ENCODE measurements around the gene C11orf98. TPM values are rescaled to one million over a fixed set of nuclear protein-coding genes. Genes with fewer than 3 reads are reported as not detected.
"Not testable (repeated sequence)": the region's sequence is repeated elsewhere in the genome, so short reads cannot be mapped to it uniquely, and the experiment has no call there.

The C11orf98 gene
- polyA plus RNA-seq (2013, experiment 1 of 2; ENCODE audit: insufficient read length), result 70.4 TPM
- 61.6 TPM for polyA plus RNA-seq (2013, experiment 2 of 2; ENCODE audit: insufficient read length)

GRCh38 chr11:62665075-62665598 lies at the start of gene C11orf98, which contains the start of gene CSKMT:
C11orf98 (minus strand) TSS chr11:62665210; CDS start chr11:62665169, 41 bp downstream.
CSKMT (plus strand) TSS chr11:62665312; CDS start chr11:62665880, 568 bp downstream.
- peak; percentile 95 for DNase-seq

GRCh38 chr11:62713343-62713742 lies 48.3 kb upstream of the C11orf98 start:
- DNase-seq, result no peak

- no peak for DNase-seq
These were observed 47.9 kb upstream of the C11orf98 start for GRCh38 chr11:62712861-62713260.

- DNase-seq, result no peak
These were observed 47.3 kb upstream of the C11orf98 start for GRCh38 chr11:62712276-62712812.

GRCh38 chr11:62710001-62710345 lies 45.0 kb upstream of the C11orf98 start:
- no peak for DNase-seq

- peak; percentile 98 for DNase-seq
These were observed 44.4 kb upstream of the C11orf98 start for GRCh38 chr11:62709247-62710000.

- no peak for DNase-seq
These were observed 43.8 kb upstream of the C11orf98 start for GRCh38 chr11:62708793-62709192.

- no peak for DNase-seq
These were observed 43.4 kb upstream of the C11orf98 start for GRCh38 chr11:62708392-62708791.

- DNase-seq, result no peak
These were observed 42.4 kb upstream of the C11orf98 start, which contains the start of the genes BSCL2 and GNG3 for GRCh38 chr11:62707277-62707861. BSCL2 (minus strand) TSS chr11:62707424; CDS start chr11:62707195, 229 bp downstream. GNG3 (plus strand) TSS chr11:62707676; CDS start chr11:62708296, 620 bp downstream.

- DNase-seq, result no peak
These were observed 41.8 kb upstream of the C11orf98 start for GRCh38 chr11:62706850-62707247.

- DNase-seq, result peak; percentile 94
These were observed 41.2 kb upstream of the C11orf98 start for GRCh38 chr11:62705880-62706849.

GRCh38 chr11:62705413-62705812 lies 40.4 kb upstream of the C11orf98 start:
- no peak for DNase-seq

GRCh38 chr11:62703921-62704320 lies 38.9 kb upstream of the C11orf98 start:
- DNase-seq, result not testable (repeated sequence)

GRCh38 chr11:62702246-62702645 lies 37.2 kb upstream of the C11orf98 start:
- DNase-seq, result no peak

- DNase-seq, result peak; percentile 76
These were observed 29.6 kb upstream of the C11orf98 start for GRCh38 chr11:62694455-62695167.

- not testable (repeated sequence) for DNase-seq
These were observed 28.6 kb upstream of the C11orf98 start for GRCh38 chr11:62693624-62694023.

- peak; percentile 93 for DNase-seq
These were observed 24.6 kb upstream of the C11orf98 start, which contains the start of gene LRRN4CL for GRCh38 chr11:62689421-62690183. LRRN4CL (minus strand) TSS chr11:62689530; CDS start chr11:62688508, 1,022 bp downstream.

- no peak for DNase-seq
These were observed 23.5 kb upstream of the C11orf98 start for GRCh38 chr11:62688491-62688890.

GRCh38 chr11:62687508-62688396 lies 22.7 kb upstream of the C11orf98 start:
- DNase-seq, result no peak
